ENCODE results near the gene HEMK1.

DNA sequence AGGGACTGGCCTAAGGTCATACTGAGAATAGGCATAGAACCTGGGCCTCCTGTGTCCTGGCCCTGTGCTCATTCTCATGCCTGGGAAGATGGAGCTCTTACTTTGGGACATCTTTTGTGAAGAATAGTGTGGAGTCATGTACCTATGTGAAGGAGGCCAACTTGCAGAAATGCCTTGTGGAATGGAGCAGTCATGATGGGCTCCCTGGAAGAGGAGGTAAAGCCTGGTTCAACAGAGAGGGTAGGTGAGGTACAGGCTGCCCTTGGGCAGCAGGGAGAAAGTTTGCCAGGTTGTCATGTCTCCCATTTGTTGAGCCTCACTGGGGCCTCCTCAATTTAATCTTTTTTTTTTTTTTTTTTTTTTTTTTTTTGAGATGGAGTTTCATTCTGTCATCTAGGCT lies 65.7 kb downstream of the HEMK1 start:
- no peak for TF ChIP-seq JUN (IDR thresholded peaks at IDR 0.05; ENCODE audit: low read depth, low read length)
- no peak for TF ChIP-seq CBX8 (IDR thresholded peaks at IDR 0.05; ENCODE audit: borderline replicate concordance, low read depth, low read length)
- TF ChIP-seq POLR2A (IDR thresholded peaks at IDR 0.05; ENCODE audit: control extremely low read depth in 1 of 2, low read depth in 2 of 2, low read length in 2 of 2): no peak
- no peak for TF ChIP-seq TAF1 (IDR thresholded peaks at IDR 0.05; ENCODE audit: low read depth, low read length)
- TF ChIP-seq, protein P1, sequence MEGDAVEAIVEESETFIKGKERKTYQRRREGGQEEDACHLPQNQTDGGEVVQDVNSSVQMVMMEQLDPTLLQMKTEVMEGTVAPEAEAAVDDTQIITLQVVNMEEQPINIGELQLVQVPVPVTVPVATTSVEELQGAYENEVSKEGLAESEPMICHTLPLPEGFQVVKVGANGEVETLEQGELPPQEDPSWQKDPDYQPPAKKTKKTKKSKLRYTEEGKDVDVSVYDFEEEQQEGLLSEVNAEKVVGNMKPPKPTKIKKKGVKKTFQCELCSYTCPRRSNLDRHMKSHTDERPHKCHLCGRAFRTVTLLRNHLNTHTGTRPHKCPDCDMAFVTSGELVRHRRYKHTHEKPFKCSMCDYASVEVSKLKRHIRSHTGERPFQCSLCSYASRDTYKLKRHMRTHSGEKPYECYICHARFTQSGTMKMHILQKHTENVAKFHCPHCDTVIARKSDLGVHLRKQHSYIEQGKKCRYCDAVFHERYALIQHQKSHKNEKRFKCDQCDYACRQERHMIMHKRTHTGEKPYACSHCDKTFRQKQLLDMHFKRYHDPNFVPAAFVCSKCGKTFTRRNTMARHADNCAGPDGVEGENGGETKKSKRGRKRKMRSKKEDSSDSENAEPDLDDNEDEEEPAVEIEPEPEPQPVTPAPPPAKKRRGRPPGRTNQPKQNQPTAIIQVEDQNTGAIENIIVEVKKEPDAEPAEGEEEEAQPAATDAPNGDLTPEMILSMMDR (IDR thresholded peaks at IDR 0.05; ENCODE audit: control extremely low read depth in 1 of 3, insufficient read depth in 1 of 3, low read depth in 1 of 3, low read length in 3 of 3): no peak
- no peak for TF ChIP-seq SP4 (IDR thresholded peaks at IDR 0.05; ENCODE audit: low read length)
- TF ChIP-seq ZNF274 (IDR thresholded peaks at IDR 0.05; ENCODE audit: borderline replicate concordance, extremely low read depth, low read length): no peak
- no peak for TF ChIP-seq RAD21 (IDR thresholded peaks at IDR 0.05 in 1 of 2, conservative IDR thresholded peaks at IDR 0.05 in 1 of 2; ENCODE audit: low read depth in 2 of 2, low read length in 2 of 2)
- no peak for TF ChIP-seq RXRA (IDR thresholded peaks at IDR 0.05; ENCODE audit: insufficient read depth, low read depth, low read length)
- TF ChIP-seq SP2 (IDR thresholded peaks at IDR 0.05; ENCODE audit: low read length): no peak
- no peak for TF ChIP-seq BRCA1 (IDR thresholded peaks at IDR 0.05; ENCODE audit: low read depth, low read length)
- no peak for TF ChIP-seq CEBPB (IDR thresholded peaks at IDR 0.05; ENCODE audit: low read depth, low read length)
